NOMO-1 (cell line): ENCODE results near the gene P3H4.
"Not testable (repeated sequence)": the region's sequence is repeated elsewhere in the genome, so short reads cannot be mapped to it uniquely, and the experiment has no call there.

Experiments
- DNase-seq, 2 experiments: peaks; one replicate each; lab custom pipeline; 2025; ENCODE audit not compliant: unreplicated experiment in 2 of 2; lab: John Stamatoyannopoulos, UW

P3H4 gene, protein sequence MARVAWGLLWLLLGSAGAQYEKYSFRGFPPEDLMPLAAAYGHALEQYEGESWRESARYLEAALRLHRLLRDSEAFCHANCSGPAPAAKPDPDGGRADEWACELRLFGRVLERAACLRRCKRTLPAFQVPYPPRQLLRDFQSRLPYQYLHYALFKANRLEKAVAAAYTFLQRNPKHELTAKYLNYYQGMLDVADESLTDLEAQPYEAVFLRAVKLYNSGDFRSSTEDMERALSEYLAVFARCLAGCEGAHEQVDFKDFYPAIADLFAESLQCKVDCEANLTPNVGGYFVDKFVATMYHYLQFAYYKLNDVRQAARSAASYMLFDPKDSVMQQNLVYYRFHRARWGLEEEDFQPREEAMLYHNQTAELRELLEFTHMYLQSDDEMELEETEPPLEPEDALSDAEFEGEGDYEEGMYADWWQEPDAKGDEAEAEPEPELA

DNA sequence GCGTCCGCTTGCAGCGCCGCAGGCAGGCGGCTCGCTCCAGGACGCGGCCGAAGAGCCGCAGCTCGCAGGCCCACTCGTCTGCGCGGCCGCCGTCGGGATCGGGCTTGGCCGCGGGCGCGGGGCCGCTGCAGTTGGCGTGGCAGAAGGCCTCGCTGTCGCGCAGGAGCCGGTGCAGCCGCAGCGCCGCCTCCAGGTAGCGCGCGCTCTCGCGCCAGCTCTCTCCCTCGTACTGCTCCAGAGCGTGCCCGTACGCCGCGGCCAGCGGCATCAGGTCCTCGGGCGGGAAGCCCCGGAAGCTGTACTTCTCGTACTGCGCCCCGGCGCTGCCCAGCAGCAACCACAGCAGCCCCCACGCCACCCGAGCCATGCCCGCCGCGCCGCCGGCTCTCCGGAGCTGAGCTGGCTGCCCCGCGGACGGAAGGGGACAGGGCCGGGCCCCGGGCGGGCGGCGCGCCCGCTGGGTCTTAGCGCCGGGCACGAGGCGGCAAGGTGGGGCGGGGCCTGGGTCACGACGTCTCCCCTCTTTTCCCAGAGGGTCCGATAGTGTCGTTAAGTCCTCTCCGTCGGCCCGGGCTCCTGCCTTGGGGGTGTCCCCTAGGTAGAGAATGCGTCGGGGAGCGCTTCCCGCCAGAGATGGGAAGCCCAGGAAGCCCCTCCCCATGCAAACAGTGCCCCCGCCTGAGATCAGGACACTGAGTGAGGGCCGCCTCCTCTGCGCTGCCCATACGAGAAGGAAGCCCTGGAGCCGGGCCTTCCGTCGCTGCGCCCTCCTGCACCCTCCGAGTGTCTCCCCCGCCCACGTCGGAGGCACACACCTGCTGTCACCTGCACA lies at the start of gene P3H4:
P3H4 (minus strand) TSS at position 401 of the 832 bp plus-strand sequence; CDS start at position 367, 34 bp downstream.
- peak; percentile 75 to 82 for DNase-seq

DNA sequence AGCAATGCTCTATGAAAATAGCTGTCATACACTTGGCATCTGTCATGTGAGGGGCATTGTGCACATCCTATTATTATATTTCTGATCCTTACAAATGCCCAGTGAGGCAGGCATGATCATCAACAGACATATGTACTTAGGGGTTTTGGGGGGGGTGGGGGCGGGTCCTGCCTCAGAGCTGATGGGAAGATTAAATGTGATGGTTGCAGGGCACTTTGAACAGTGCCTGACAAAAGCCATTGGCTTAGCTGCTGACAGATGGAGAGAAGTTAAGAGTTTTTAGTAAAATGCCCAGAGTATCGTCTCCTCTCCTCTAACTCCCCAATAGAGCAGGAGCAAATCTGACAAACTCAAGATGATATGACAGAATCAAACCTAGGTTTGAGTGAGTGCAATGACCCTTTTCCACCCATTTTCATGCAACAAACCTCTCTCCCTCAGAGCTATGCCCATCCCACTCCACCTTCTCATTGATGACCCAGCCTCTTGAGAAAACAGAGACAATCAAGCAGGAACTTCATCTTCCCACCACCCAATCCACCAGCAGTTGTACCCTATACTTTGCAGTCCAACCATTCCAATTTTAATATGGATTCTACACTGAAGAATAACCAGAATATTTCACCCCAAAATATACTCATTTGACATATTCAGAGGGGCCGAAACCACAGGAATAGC lies 48.6 kb upstream of the P3H4 start:
- no peak for DNase-seq

DNA sequence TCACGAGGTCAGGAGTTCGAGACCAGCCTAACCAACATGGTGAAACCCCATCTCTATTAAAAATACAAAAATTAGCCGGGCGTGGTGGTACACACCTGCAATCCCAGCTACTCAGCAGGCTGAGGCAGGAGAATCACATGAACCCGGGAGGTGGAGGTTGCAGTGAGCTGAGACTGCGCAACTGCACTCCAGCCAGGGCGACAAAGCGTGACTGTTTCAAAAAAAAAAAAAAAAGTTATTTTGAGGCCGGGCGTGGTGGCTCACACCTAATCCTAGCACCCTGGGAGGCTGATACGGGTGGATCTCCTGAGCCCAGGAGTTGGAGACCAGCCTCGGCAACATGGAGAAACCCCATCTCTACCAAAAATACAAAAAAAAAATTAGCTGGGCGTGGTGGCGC lies 39.6 kb upstream of the P3H4 start:
- not testable (repeated sequence) for DNase-seq

DNA sequence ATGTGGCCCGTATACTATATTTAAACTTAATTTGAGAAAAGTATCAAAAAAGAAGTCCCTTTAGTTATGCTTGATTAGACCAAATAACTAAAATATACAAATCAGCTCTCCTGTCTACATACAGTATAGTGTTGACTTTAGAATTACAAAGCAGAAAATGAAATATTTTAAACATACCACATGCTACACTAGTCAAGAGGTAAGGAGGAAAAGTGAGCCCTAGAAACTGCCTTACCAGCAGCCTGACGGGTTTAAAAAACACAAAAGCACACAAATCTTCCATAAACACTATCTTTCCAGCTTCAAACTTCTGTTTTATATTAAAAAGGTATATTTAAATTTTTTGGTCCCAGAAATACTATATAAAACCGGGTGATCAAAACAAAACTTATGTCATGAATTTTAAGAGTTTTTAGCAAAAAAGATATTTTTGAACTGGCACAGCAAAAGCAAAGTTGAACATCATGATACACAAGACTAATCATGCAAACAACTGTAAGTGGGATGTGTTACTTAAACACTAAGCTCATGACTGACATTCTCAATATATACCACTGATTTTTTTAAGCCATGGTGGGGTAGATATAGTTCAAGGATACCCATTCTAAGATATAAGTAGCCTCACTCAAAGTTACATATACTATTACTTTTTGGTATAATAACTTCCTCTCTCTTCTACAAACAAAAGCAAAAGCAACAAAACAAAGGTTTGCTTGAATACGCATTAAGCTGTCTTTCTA lies 37.7 kb upstream of the P3H4 start:
- DNase-seq, result no peak

DNA sequence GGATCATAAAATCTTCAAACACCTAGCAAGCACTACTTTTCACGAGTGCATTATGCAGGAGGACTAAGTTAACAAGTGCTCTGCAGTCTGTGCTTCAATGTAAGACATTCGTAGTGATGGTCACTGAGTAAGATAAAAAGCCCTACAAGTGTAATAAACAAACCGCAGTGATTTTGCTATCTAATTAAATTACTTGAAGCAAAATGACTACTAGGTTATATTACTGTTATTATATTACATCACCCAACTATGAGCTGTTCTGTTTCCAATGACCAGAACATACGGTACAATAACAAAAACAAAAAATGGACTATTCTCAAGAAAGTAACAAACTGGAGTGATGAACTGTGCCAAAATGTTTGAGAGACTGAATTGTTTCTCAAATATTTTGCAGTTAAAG lies 37.0 kb upstream of the P3H4 start:
- no peak for DNase-seq

DNA sequence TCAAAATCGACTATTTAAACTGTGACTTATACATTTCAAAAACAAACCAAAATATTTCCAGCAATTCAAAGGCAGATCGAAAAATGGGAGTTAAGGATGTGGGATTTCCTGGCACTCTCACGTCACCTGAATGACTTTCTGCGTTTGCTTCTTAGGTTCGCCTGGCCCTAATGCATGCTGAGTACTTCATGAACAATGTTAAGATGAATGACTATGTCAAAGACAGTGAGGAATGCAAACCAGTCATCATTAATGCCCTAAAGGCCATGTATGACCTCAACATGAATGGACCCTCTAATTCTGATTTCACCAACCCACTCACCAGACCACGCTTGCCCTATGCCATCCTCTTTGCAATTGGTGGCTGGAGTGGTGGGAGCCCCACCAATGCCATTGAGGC lies 33.2 kb upstream of the P3H4 start:
- no peak for DNase-seq

DNA sequence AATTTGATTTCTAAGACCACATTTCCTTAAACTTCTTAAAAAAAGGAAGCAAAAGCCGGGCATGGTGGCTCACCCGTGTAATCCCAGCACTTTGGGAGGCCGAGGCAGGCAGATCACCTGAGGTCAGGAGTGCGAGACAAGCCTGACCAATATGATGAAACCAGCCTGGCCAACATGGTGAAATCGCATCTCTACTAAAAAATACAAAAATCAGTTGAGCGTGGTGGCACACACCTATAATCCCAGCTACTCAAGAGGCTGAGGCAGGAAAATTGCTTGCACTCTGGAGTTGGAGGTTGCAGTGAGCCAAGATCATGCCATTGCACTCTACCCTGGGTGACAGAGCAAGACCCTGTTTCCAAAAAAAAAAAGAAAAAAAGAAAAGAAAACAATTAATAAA lies 29.0 kb upstream of the P3H4 start:
- DNase-seq, result not testable (repeated sequence)

DNA sequence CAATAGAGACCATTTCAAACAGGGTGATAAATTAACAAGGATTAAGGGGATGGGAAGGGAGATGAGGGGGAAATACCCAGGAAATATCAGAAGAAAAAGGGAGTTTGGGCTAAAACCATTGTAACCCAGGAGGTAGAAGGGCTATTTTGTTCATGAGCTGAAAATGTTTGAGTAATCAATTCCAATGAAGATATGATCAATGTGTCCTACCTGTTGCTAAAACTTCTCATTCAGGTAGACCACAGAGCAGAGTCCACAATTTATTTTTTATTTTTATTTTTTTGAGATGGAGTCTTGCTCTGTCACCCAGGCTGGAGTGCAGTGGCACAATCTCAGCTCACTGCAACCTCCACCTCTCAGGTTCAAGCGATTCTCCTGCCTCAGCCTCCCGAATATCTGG lies 27.7 kb upstream of the P3H4 start:
- not testable (repeated sequence) for DNase-seq

DNA sequence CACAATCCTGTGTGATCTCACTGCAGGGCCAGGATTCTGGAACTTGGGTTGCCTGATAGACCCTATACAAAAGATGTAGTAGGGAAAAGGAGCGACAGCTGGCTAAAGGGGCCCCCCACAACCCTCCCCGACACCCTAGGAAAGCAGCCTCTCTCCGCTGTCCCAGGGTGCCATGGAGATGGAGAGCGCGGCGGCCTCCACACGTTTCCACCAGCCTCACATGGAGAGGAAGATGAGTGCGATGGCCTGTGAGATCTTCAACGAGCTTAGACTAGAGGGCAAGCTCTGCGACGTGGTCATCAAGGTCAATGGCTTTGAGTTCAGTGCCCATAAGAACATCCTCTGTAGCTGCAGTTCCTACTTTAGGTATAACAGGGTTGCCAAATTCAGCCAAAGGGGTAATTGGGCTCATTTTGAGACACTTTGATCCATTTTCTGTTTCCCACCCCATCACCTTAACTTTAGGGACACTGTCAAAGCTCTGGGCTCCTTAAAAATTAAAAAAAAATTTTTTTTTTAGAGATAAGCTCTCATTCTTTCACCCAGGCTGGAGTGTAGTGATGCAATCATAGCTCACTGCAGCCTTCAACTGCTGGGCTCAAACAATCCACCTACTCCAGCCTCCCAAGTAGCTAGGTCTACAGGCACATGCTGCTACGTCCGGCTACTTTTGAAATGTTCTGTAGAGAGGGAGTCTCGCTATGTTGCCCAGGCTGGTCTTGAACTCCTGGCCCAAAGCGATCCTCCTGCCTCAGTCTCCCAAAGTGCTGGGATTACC lies 26.2 kb upstream of the P3H4 start, which contains the start of gene KLHL10:
KLHL10 (plus strand) TSS at position 65 of the 778 bp plus-strand sequence; CDS start at position 173, 108 bp downstream.
- no peak for DNase-seq

DNA sequence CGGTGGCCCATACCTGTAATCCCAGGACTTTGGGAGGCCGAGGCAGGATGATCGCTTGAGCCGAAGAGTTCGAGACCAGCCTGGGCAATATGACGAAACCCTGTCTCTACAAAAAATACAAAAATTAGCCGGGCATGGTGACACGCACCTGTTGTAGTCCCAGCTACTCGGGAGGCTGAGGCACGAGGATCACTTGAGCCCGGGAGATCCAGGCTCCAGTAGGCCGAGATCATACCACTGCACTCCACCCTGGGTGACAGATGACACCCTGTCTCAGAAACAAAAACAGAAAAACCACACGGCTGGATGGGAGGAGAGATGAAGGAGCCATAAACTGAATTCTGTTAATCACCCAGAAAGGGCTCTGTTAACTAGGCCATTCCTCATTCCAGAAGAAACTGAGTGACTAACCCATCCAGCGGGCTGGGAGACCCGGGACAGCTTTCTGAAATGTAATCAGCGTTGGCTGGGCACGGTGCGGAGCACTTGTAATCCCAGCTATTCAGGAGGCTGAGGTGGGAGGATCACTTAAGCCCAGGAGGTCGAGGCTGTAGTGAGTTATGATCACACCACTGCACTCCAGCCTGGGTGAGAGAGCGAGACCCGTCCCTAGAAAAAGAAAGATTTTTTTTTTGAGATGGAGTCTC lies 24.9 kb upstream of the P3H4 start:
- DNase-seq, result no peak

DNA sequence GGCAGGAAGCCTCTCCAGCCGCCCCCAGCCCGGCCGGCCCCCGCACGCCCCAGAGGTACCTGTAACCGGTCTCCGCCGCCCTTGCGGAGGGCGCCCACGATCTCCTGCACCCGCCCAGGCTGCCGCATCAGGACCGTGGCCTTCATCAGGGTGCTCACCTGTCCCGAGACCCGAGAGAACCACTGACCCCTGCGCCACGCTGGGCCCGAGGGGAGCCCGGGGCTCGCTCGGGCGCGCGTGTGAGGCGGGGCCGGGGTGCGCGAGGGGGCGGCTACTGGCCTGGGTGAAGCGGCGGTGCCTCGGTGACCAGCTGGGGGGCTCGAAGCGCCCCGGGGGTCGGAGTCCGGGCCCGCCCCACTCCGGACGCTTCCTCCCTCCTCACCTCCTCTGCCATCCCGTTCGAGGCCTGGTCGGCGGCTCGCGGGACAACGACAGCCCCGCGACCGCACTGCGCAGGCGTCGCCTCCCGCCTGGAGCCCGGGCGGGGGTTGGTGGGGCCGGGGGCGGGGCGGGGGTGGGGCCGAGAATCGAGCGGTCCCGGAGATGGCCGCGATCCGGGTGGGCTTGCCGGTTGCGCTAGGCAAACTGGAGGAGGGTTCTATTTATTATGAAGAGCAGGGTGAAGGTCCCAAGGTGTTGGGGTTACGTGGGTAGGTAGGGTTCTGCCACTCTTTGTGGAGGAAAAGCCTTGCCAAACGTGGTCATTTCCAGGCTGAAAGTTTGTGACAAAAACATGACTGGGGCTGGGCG lies 24.2 kb upstream of the P3H4 start, which contains the start of gene NT5C3B:
NT5C3B (minus strand) TSS at position 433 of the 750 bp plus-strand sequence; CDS start at position 394, 39 bp downstream.
- no peak for DNase-seq

DNA sequence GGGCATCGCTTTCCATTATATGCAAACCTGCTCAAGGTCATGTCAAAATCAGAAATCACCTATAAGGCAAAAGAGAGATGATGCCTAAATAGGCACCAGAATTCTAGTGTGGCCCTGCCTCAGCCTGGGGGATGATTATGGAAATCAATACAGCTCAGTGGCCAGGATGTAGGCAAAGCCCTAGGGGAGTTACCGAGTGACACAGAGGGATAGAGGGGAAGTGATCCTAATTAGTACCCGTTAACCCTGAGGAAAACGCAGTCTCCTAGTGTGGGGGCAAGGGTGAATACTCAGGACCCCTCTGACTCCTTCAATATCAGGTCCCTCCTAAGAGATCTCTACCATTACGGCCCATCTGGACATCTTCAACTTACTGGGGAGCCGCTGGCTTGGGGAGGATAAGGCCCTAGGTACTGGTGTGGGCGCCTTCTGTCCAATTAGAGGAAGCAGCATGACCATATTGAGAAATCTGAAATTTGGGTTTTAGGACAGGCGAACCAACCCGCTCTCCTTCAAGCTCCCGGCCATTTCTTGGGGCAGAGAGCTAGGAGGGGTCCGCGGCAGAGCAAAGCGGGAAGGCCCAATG lies 23.6 kb upstream of the P3H4 start:
- DNase-seq, result peak in 1 of 2 experiments; percentile 26

DNA sequence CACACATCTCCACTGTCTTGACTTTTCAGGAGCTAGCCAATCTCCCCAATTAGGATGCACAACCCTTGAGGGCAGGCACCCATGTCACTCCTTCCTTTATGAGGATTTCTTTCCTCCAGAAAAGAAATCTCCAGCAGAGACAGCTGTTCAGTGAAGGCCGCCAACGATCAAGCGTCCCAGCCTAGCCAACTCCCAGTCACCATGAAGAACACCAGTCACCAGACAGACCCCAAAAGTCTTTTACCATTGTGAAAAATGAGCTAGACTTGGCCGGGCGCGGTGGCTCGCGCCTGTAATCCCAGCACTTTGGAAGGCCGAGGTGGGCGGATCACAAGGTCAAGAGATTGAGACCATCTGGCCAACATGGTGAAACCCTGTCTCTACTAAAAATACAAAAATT lies 18.2 kb upstream of the P3H4 start:
- not testable (repeated sequence) for DNase-seq

DNA sequence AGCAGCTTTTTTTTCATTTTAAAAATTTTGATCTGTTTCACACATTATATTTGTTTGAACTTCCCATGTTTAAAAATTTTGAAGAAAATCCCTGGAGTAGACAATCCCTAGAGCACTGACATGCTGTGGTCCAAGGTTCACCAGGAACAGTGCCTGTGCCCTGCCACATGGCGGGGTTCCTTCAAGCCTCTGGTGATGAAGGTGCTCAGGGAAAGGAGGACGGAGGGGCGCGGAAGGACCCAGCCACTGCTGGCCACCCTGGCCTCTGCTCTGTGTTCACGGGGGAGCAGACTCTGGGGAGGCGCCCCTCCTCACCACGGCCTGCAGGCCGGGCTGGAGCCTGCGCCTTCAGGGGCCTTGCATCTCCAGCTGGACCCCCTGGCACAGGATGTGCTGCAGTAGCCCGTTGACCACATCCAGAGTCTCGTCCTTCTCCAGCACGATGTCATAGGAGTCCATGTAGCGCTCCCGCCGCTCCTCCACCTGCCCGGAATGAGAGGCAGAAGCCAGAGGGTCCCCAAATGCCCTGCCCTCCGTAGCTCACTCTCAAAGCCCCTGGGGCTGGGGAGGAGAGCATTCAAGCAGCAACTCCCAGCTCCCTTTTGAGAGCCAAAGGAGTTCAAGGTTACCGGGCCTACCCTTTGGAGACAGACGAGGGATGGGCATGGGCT lies 13.6 kb upstream of the P3H4 start:
- DNase-seq, result no peak

DNA sequence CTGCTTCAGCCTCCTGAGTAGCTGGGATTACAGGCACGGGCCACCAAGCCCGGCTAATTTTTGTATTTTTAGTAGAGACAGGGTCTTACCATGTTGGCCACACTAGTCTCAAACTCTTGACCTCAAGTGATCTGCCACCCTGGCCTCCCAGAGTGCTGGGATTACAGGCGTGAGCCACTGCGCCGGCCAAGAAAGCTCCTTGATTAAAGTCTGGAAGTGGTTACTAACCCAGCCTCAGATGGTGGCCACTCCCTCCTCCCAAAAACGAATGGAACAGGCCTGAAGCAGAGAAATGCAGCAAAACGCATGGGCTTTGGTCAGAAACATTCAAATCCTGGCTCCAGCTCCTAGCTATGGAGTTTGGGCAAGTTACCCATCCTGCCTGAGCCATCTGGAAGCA lies 12.3 kb upstream of the P3H4 start:
- no peak for DNase-seq

DNA sequence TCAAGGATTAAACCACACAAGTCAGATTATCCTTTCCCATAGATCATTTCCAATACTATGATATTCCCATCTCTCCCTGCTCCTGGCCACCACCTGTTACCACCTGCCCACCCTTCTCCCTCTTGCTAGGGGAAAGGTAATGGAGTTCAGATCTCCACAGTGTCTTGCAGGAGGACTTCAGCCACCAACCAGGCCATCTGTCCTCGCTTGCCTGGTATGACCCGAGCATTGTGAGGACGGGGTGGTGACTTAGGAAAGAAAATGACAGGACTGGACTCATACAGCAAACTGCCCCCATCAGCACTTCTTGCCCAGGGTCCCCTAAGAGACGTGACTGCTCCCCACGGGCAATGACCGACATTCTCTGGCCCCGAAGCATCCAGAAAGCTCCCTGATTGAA lies 11.8 kb upstream of the P3H4 start:
- DNase-seq, result no peak

DNA sequence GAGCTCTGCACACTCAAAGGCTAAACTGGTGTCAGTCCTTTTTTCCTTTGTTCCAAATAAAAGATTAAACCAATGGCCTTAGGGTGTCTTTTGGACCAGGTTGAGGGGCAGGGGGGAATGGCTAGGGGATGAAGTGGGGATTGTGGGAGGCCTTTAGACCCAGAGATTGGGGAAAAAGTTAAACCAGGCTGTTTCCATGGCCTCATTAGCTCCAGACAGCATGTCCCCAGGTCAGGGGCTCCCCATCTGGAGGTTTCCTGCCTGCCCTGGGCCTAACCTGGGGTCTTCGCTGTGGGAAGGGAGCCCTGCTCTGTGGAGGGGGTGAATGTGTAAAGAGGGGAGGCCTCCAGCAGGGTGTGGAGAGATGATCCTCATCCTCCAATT lies 11.4 kb upstream of the P3H4 start:
- DNase-seq, result no peak
